ENCODE measurements around the gene TSPAN11. TPM values are rescaled to one million over a fixed set of nuclear protein-coding genes. Genes with fewer than 3 reads are reported as not detected.

Gene TSPAN11
- total and polyA plus RNA-seq, 2 of the 4 experiments (the other 2 are of a cell fraction), result 0.18 to 0.26 TPM

- TF ChIP-seq POLR2A (IDR thresholded peaks at IDR 0.05; ENCODE audit: low read depth, low read length) (no peak), MXI1 (IDR thresholded peaks at IDR 0.05; ENCODE audit: borderline replicate concordance, low read depth, low read length) (no peak), MAZ (IDR thresholded peaks at IDR 0.05; ENCODE audit: borderline replicate concordance, low read depth, low read length) (no peak), CHD1 (IDR thresholded peaks at IDR 0.05; ENCODE audit: low read depth, low read length) (no peak), RCOR1 (IDR thresholded peaks at IDR 0.05; ENCODE audit: insufficient replicate concordance, low read length) (no peak), FOS (IDR thresholded peaks at IDR 0.05; ENCODE audit: low read depth, low read length) (no peak), RFX5 (IDR thresholded peaks at IDR 0.05; ENCODE audit: low read depth, low read length) (no peak), CEBPB (IDR thresholded peaks at IDR 0.05; ENCODE audit: low read depth, low read length) (no peak), NFE2L2 (IDR thresholded peaks at IDR 0.05; ENCODE audit: low read depth, low read length) (no peak), ELK1 (IDR thresholded peaks at IDR 0.05; ENCODE audit: borderline replicate concordance, low read depth, low read length) (no peak), SMC3 (IDR thresholded peaks at IDR 0.05; ENCODE audit: low read depth, low read length) (no peak)
- Histone ChIP-seq H3K9ac (ENCODE audit: low read depth, low read length) (no peak overlapping the region), H3K9me1 (ENCODE audit: insufficient read depth, low read length) (no peaks in the 10 kb centered on the region; the same call in 1 of the 2 replicates), H2BK120ac (ENCODE audit: low read depth, low read length) (no peak overlapping the region), H4K91ac (ENCODE audit: insufficient read depth, low read depth, low read length) (no peak overlapping the region), H3K4me2 (ENCODE audit: low read depth, low read length) (no peak overlapping the region), H3K14ac (replicated peaks; ENCODE audit: low read depth, low read length) (no peak overlapping the region), H2AK9ac (replicated peaks; ENCODE audit: low read depth, low read length, poor library complexity) (no peak overlapping the region), H3K4me3 (ENCODE audit: insufficient read depth, low read depth, low read length) (no peak overlapping the region), H4K20me1 (ENCODE audit: insufficient read depth, low read length) (no peaks in the 10 kb centered on the region), H2AK5ac (ENCODE audit: low read depth, low read length) (no peak overlapping the region), H3K23ac (ENCODE audit: low read depth, low read length) (no peak overlapping the region), H2BK15ac (ENCODE audit: low read depth, low read length) (no peak overlapping the region), H3K9me3 (ENCODE audit: control insufficient read depth, insufficient read depth, low read length) (no peaks in the 10 kb centered on the region), H2AFZ (replicated peaks; ENCODE audit: low read length, poor library complexity) (no peak overlapping the region), H3K18ac (ENCODE audit: low read depth, low read length) (no peak overlapping the region), H2BK20ac (ENCODE audit: low read depth, low read length) (no peak overlapping the region), H3K27ac (ENCODE audit: insufficient read depth, low read length) (no peak overlapping the region), H3K79me1 (ENCODE audit: low read depth in 1 of 2, low read length in 2 of 2) (no peaks in the 10 kb centered on the region), H3K27me3 (ENCODE audit: control insufficient read depth, insufficient read depth, low read length) (peaks cover 11% of the 10 kb centered on the region), H4K5ac (ENCODE audit: low read depth, low read length) (no peak overlapping the region), H2BK5ac (ENCODE audit: low read depth, low read length, poor library complexity, severe bottlenecking) (no peak overlapping the region), H3K4ac (ENCODE audit: low read depth, low read length) (no peak overlapping the region), H3K4me1 (ENCODE audit: control insufficient read depth, insufficient read depth, low read length) (no peaks in the 10 kb centered on the region), H3K36me3 (ENCODE audit: control insufficient read depth, insufficient read depth, low read length) (no peaks in the 10 kb centered on the region), H4K8ac (ENCODE audit: low read depth in 2 of 2, low read length in 2 of 2) (no peak overlapping the region), H3K56ac (ENCODE audit: extremely low read depth, insufficient read depth, low read length) (no peak overlapping the region)
- DNase-seq (no peak), ATAC-seq (ENCODE audit: low read depth) (no peak)
- CTCF ChIA-PET, result no interaction called here
- intact Hi-C loops (cut with micrococcal nuclease) (no loop called here), in situ Hi-C loops (cut with MboI; ENCODE audit: low sequenced_read_pairs) (no loop called here), dilution Hi-C loops (cut with HindIII; ENCODE audit: low sequenced_read_pairs, unreplicated experiment) (no loop called here)
- BruUV-seq (replicated peaks), result no TSS peak
- 14% methylated on average over 1 of the region's 11 CpGs; no CpG with 5 or more reads in 1 of the 2 experiments for WGBS, 2 experiments (ENCODE audit: extremely low coverage in 2 of 2, insufficient read length in 1 of 2)
- POLR2A ChIA-PET (ENCODE audit: unreplicated experiment), result no interaction called here
Measured at GRCh38 chr12:31020385-31021166, 94.0 kb downstream of the TSPAN11 start.

Data from IMR-90 (cell line).